Panc1 (cell line): ENCODE measurements around the gene GRPR.

ENCODE experiments used
- POLR2AphosphoS5 ChIP-seq: IDR thresholded peaks from 2 replicates; pipeline ENCODE4 v1.6.1; 2012; ENCODE audit warnings: mild to moderate bottlenecking, low read depth, low read length, moderate library complexity
- SIN3A ChIP-seq: IDR thresholded peaks from 2 replicates; pipeline ENCODE4 v1.6.1; 2012; ENCODE audit warnings: low read depth, mild to moderate bottlenecking, low read length, moderate library complexity, borderline replicate concordance; ENCODE audit not compliant: insufficient read depth
- TCF7L2 ChIP-seq: IDR thresholded peaks from 2 replicates; pipeline ENCODE4 v1.6.1; 2011; ENCODE audit warnings: mild to moderate bottlenecking, low read depth, low read length, inconsistent platforms
- TF ChIP-seq, protein P1 (sequence below): fragments of 450-650 bp; IDR thresholded peaks from 2 replicates; pipeline ENCODE4 v1.5.1; 2017; ENCODE audit warnings: mild to moderate bottlenecking
- TF ChIP-seq, protein P2 (sequence below), 2 experiments: IDR thresholded peaks; 2 replicates each; pipeline ENCODE4 v1.6.1; 2011 to 2012; ENCODE audit warnings: low read depth in 2 of 2, control low read depth in 1 of 2, low read length in 1 of 2, mild to moderate bottlenecking in 1 of 2, moderate library complexity in 1 of 2; ENCODE audit not compliant: insufficient read depth in 1 of 2

- TF ChIP-seq, protein P1, sequence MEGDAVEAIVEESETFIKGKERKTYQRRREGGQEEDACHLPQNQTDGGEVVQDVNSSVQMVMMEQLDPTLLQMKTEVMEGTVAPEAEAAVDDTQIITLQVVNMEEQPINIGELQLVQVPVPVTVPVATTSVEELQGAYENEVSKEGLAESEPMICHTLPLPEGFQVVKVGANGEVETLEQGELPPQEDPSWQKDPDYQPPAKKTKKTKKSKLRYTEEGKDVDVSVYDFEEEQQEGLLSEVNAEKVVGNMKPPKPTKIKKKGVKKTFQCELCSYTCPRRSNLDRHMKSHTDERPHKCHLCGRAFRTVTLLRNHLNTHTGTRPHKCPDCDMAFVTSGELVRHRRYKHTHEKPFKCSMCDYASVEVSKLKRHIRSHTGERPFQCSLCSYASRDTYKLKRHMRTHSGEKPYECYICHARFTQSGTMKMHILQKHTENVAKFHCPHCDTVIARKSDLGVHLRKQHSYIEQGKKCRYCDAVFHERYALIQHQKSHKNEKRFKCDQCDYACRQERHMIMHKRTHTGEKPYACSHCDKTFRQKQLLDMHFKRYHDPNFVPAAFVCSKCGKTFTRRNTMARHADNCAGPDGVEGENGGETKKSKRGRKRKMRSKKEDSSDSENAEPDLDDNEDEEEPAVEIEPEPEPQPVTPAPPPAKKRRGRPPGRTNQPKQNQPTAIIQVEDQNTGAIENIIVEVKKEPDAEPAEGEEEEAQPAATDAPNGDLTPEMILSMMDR: no peak
- TF ChIP-seq, protein P2, sequence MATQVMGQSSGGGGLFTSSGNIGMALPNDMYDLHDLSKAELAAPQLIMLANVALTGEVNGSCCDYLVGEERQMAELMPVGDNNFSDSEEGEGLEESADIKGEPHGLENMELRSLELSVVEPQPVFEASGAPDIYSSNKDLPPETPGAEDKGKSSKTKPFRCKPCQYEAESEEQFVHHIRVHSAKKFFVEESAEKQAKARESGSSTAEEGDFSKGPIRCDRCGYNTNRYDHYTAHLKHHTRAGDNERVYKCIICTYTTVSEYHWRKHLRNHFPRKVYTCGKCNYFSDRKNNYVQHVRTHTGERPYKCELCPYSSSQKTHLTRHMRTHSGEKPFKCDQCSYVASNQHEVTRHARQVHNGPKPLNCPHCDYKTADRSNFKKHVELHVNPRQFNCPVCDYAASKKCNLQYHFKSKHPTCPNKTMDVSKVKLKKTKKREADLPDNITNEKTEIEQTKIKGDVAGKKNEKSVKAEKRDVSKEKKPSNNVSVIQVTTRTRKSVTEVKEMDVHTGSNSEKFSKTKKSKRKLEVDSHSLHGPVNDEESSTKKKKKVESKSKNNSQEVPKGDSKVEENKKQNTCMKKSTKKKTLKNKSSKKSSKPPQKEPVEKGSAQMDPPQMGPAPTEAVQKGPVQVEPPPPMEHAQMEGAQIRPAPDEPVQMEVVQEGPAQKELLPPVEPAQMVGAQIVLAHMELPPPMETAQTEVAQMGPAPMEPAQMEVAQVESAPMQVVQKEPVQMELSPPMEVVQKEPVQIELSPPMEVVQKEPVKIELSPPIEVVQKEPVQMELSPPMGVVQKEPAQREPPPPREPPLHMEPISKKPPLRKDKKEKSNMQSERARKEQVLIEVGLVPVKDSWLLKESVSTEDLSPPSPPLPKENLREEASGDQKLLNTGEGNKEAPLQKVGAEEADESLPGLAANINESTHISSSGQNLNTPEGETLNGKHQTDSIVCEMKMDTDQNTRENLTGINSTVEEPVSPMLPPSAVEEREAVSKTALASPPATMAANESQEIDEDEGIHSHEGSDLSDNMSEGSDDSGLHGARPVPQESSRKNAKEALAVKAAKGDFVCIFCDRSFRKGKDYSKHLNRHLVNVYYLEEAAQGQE (IDR thresholded peaks at IDR 0.05; ENCODE audit: insufficient read depth in 1 of 2, low read depth in 2 of 2, low read length in 1 of 2): no peak
- TF ChIP-seq SIN3A (no peak), TCF7L2 (no peak), POLR2AphosphoS5 (no peak)
These were observed 9.3 kb upstream of the GRPR start for GRCh38 chrX:16113978-16114565.
